ENCODE results near the gene NR4A1.
A peak's percentile ranks its signal among the peaks of the same experiment; 100 is the strongest.

Gene NR4A1

GRCh38 chr12:52032804-52033445 is 18.3 kb upstream of the NR4A1 start (continued):
- TF ChIP-seq PATZ1 (tag by site-specific recombination; IDR thresholded peaks at IDR 0.05) (peak; percentile 96), GLIS2 (tag by site-specific recombination; IDR thresholded peaks at IDR 0.05) (peak; percentile 94), ATF2 (tag by site-specific recombination; IDR thresholded peaks at IDR 0.05; ENCODE audit: low read depth) (peak; percentile 96), KLF8 (tag by site-specific recombination; IDR thresholded peaks at IDR 0.05) (peak; percentile 88), ZNF155 (tag by site-specific recombination; IDR thresholded peaks at IDR 0.05) (no peak), ZNF768 (tag by site-specific recombination; IDR thresholded peaks at IDR 0.05) (no peak), ZNF48 (tag by site-specific recombination; IDR thresholded peaks at IDR 0.05) (no peak), ZNF132 (tag by site-specific recombination; IDR thresholded peaks at IDR 0.05; ENCODE audit: borderline replicate concordance) (no peak), ZNF157 (tag by site-specific recombination; IDR thresholded peaks at IDR 0.05) (no peak), REPIN1 (tag by site-specific recombination; IDR thresholded peaks at IDR 0.05; ENCODE audit: low read depth) (no peak), ZNF423 (tag by site-specific recombination; IDR thresholded peaks at IDR 0.05) (peak; percentile 50; the same call in 1 of the 2 replicates), AEBP2 (tag by site-specific recombination; IDR thresholded peaks at IDR 0.05; ENCODE audit: borderline replicate concordance) (no peak), ZNF24 (tag by site-specific recombination; IDR thresholded peaks at IDR 0.05) (no peak), MYNN (tag by site-specific recombination; IDR thresholded peaks at IDR 0.05; ENCODE audit: borderline replicate concordance) (no peak), ZNF211 (tag by site-specific recombination; IDR thresholded peaks at IDR 0.05; ENCODE audit: low read depth) (no peak), MZF1 (tag by site-specific recombination; IDR thresholded peaks at IDR 0.05; ENCODE audit: borderline replicate concordance) (no peak), ZNF202 (tag by site-specific recombination; IDR thresholded peaks at IDR 0.05; ENCODE audit: borderline replicate concordance) (no peak), ZNF391 (tag by site-specific recombination; IDR thresholded peaks at IDR 0.05; ENCODE audit: borderline replicate concordance, low read depth) (no peak), ZNF214 (tag by site-specific recombination; IDR thresholded peaks at IDR 0.05; ENCODE audit: borderline replicate concordance) (no peak), ZNF394 (tag by site-specific recombination; IDR thresholded peaks at IDR 0.05; ENCODE audit: borderline replicate concordance) (no peak; the same call in 1 of the 2 replicates), ZNF837 (tag by site-specific recombination; IDR thresholded peaks at IDR 0.05) (no peak), ZNF548 (tag by site-specific recombination; IDR thresholded peaks at IDR 0.05) (no peak), ZNF18 (tag by site-specific recombination; IDR thresholded peaks at IDR 0.05) (no peak), ZNF544 (tag by site-specific recombination; IDR thresholded peaks at IDR 0.05) (no peak), WT1 (tag by site-specific recombination; IDR thresholded peaks at IDR 0.05) (no peak), ZNF624 (tag by site-specific recombination; IDR thresholded peaks at IDR 0.05) (no peak)
- TF ChIP-seq, protein P1, sequence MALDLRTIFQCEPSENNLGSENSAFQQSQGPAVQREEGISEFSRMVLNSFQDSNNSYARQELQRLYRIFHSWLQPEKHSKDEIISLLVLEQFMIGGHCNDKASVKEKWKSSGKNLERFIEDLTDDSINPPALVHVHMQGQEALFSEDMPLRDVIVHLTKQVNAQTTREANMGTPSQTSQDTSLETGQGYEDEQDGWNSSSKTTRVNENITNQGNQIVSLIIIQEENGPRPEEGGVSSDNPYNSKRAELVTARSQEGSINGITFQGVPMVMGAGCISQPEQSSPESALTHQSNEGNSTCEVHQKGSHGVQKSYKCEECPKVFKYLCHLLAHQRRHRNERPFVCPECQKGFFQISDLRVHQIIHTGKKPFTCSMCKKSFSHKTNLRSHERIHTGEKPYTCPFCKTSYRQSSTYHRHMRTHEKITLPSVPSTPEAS (tag by site-specific recombination; IDR thresholded peaks at IDR 0.05), result no peak
- TF ChIP-seq, protein P2, sequence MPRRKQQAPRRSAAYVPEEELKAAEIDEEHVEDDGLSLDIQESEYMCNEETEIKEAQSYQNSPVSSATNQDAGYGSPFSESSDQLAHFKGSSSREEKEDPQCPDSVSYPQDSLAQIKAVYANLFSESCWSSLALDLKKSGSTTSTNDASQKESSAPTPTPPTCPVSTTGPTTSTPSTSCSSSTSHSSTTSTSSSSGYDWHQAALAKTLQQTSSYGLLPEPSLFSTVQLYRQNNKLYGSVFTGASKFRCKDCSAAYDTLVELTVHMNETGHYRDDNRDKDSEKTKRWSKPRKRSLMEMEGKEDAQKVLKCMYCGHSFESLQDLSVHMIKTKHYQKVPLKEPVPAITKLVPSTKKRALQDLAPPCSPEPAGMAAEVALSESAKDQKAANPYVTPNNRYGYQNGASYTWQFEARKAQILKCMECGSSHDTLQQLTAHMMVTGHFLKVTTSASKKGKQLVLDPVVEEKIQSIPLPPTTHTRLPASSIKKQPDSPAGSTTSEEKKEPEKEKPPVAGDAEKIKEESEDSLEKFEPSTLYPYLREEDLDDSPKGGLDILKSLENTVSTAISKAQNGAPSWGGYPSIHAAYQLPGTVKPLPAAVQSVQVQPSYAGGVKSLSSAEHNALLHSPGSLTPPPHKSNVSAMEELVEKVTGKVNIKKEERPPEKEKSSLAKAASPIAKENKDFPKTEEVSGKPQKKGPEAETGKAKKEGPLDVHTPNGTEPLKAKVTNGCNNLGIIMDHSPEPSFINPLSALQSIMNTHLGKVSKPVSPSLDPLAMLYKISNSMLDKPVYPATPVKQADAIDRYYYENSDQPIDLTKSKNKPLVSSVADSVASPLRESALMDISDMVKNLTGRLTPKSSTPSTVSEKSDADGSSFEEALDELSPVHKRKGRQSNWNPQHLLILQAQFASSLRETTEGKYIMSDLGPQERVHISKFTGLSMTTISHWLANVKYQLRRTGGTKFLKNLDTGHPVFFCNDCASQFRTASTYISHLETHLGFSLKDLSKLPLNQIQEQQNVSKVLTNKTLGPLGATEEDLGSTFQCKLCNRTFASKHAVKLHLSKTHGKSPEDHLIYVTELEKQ (tag by site-specific recombination; IDR thresholded peaks at IDR 0.05; ENCODE audit: borderline replicate concordance), result 0 out of 2 replicates have a peak, but pooled peaks have one; percentile 41
